Fibroblast of skin of scalp (primary cell): ENCODE results near the gene TCERG1L. TPM values are rescaled to one million over a fixed set of nuclear protein-coding genes. Genes with fewer than 3 reads are reported as not detected.
A peak's percentile ranks its signal among the peaks of the same experiment; 100 is the strongest.
"Not testable (repeated sequence)": the region's sequence is repeated elsewhere in the genome, so short reads cannot be mapped to it uniquely, and the experiment has no call there.

Source experiments
- DNase-seq: peaks from one replicate; pipeline ENCODE4 v3.0.0-alpha.2; 2013
- polyA plus RNA-seq, 2 experiments: library from polyadenylated mRNA; unstranded; fragments of 120-200 nt; gene quantifications; one replicate each; pipeline ENCODE4 v1.2.1, GENCODE V29; 2013; ENCODE audit not compliant: insufficient read length in 2 of 2

The TCERG1L gene, protein sequence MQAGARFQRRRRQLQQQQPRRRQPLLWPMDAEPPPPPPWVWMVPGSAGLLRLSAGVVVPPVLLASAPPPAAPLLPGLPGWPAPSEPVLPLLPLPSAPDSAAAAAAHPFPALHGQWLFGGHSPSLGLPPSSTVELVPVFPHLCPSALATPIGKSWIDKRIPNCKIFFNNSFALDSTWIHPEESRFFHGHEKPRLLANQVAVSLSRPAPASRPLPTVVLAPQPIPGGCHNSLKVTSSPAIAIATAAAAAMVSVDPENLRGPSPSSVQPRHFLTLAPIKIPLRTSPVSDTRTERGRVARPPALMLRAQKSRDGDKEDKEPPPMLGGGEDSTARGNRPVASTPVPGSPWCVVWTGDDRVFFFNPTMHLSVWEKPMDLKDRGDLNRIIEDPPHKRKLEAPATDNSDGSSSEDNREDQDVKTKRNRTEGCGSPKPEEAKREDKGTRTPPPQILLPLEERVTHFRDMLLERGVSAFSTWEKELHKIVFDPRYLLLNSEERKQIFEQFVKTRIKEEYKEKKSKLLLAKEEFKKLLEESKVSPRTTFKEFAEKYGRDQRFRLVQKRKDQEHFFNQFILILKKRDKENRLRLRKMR
- 0.40 TPM for polyA plus RNA-seq (2013, experiment 1 of 2; ENCODE audit: insufficient read length)
- 0.32 TPM for polyA plus RNA-seq (2013, experiment 2 of 2; ENCODE audit: insufficient read length)

- peak; percentile 13 for DNase-seq
Observed at GRCh38 chr10:131311661-131312477, at the start of gene TCERG1L. Gene TCERG1L (minus strand): TSS chr10:131311721. CDS start chr10:131311635, 86 bp downstream.

- no peak for DNase-seq
Observed at GRCh38 chr10:131358741-131359442, 47.4 kb upstream of the TCERG1L start.

DNA sequence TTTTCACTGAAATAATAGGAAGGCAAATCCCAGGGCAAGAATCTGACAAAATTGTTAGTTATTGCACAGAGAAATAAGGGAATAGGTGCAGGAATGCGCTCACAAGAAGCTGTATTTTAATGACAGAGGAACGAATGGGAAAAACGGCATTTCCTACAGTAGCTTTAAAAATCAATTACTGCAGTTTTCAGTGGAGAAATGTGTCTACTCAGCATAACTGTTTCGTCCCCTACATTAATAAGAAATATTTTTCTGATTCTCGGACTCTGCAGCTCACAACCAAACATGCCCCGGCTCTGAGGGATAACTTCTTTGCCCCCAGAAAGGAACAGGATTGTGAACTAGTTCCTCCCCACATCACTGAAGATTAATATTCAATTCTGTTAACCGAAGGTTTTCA lies 44.9 kb upstream of the TCERG1L start:
- no peak for DNase-seq

DNA sequence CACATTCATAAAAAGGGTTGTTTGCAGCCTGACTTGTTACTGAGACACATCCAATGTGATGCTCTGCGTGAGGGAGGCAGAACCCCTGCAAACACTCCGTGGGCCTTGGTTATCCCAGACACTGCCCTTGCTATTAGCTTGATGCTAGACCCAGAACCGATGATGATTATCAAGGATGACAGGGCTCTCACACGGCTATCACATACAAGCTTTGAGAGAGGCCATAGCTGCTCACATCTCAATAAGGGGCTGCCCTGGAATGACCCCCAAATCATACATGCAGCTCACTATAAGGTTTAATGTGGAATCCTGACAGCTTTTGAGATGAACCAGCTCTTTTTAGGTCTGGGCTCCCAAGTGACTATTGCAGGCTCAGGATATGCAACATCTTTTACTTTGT lies 44.4 kb upstream of the TCERG1L start:
- DNase-seq = no peak

- DNase-seq = no peak
Observed at GRCh38 chr10:131355056-131355455, 43.5 kb upstream of the TCERG1L start.

GRCh38 chr10:131354380-131354779 lies 42.9 kb upstream of the TCERG1L start:
- DNase-seq = peak; percentile 3

- DNase-seq = no peak
Observed at GRCh38 chr10:131352765-131353290, 41.3 kb upstream of the TCERG1L start.

DNA sequence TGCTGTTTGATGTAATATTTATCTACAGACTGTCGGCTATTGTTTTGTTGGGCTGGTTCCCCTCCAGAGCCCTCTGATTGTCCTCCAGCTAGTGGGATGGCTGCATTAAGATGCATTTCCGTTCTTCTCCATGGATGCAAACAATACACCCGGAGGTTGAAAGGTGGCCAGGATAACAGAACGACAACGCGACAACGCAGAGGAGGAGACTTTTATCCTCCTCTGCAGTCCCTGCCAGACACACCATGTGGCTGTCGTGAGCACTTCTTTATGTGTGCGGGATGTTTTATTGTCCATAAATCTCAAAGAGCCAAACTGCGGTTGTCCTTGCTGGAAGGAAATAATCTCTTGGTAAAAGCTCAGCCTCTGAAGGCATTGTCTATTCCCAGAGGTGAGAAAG lies 39.1 kb upstream of the TCERG1L start:
- no peak for DNase-seq

DNA sequence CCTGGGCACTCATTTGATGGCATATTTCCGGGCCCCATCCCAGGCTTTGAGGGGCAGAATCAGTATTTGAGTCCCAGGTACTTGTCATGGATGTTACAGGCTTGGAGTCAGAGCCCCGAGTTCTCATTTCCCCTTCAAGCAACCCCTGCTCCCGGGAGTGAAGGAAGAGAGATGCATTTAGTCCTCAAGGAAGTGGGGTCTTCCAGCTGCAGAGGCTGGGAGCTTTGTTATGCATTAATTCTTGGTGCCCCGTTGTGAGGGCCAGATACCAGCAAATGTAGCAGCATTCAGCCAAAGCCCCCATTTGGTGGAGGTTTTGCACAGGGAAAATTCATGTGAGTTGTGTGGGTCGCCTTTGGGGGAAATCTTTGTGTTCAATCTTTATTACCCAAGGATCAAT lies 38.7 kb upstream of the TCERG1L start:
- no peak for DNase-seq

GRCh38 chr10:131346456-131346855 lies 34.9 kb upstream of the TCERG1L start:
- no peak for DNase-seq

GRCh38 chr10:131345691-131346090 lies 34.2 kb upstream of the TCERG1L start:
- DNase-seq = no peak

DNA sequence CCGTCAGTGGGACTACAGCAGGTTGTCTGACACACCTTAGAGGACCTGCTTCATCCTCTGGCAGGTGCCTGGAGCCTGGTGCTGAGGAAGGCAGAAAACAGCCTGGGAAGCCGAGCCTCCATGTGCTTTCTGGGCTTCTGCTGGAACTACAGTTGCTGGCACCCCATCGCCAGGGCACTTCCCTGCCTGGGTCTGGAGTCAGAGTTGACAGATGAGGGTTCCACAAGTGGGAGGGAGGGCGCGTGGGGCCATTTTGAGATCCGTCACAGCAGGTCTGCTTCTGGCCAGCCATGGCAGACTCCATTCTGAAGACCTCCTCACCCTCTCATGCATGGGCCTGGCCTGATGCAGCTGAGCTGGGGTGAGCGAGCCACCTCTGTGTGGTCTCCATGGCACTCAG lies 33.2 kb upstream of the TCERG1L start:
- DNase-seq = no peak

- no peak for DNase-seq
Observed at GRCh38 chr10:131337741-131338140, 26.2 kb upstream of the TCERG1L start.

DNA sequence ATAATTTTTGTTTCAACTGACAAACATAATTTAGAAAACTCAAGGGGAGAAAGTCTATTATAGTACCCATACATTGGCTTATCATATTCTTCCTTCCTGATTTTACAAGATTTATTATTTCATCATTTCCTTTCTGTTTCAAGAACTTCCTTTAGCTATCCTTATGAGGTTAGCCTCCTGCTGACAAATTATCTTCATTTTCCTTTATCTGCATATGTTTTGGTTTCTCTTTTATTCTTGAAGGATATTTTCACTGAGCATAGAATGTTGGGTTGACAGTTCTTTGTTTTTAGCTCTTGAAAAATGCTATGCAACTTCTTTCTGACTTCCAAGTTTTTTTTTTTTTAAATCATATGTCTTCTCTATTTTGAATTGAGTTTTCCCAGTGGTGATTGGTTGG lies 21.3 kb upstream of the TCERG1L start:
- no peak for DNase-seq

GRCh38 chr10:131323880-131324279 lies 12.4 kb upstream of the TCERG1L start:
- no peak for DNase-seq

- DNase-seq = no peak
Observed at GRCh38 chr10:131323025-131323424, 11.5 kb upstream of the TCERG1L start.

DNA sequence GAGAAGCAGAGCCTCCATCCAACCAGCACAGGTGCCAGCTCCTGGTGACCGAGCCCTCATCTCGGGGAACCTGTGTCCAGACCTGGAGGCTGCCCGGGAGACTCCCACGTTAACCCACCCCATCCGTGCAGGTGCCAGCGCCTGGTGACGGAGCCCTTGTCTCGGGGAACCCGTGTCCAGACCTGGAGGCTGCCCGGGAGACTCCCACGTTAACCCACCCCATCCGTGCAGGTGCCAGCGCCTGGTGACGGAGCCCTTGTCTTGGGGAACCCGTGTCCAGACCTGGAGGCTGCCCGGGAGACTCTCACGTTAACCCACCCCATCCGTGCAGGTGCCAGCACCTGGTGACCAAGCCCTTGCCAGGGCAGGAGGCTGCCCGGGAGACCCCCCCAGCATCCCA lies 11.1 kb upstream of the TCERG1L start:
- DNase-seq = not testable (repeated sequence)

- DNase-seq = no peak
Observed at GRCh38 chr10:131320860-131321604, 9.5 kb upstream of the TCERG1L start.

DNA sequence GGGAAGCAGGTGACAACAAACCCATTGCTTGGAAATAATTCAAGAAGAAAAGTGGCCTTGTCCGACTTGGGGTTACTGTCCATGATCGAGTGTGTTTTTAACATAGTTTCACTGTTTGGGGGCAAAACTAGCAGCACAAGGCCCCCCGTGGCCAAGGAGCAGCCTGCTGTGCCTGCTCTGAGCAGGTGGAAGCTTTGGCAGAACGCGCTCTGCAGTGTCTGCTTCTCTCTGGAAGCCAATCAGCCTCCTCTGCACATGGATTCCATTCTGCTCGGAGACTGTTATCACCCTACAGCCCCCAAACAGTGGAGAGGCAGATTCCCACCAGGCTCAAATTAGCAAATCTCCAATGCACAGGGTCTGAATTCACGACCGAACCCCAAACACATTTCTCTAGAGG lies 7.3 kb upstream of the TCERG1L start:
- DNase-seq = no peak

DNA sequence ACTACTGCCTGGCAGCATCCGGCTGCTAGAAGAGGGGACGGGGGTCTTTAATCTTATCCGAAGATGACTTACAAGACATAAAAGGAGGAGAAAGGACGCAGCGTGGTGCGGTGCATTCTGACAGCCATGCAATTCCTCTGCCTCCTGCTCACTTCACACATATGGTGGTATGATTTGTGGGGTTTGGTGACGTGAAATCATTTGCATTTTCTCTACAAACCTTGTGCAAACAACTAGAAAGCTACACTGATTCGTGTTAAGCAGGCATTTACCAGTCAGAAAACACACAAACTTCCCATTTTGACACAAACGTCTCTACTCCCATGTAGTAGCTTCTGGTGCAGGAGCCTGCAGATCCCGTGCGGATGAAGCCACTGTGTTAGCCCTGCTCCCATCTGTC lies 6.8 kb upstream of the TCERG1L start:
- DNase-seq = no peak

DNA sequence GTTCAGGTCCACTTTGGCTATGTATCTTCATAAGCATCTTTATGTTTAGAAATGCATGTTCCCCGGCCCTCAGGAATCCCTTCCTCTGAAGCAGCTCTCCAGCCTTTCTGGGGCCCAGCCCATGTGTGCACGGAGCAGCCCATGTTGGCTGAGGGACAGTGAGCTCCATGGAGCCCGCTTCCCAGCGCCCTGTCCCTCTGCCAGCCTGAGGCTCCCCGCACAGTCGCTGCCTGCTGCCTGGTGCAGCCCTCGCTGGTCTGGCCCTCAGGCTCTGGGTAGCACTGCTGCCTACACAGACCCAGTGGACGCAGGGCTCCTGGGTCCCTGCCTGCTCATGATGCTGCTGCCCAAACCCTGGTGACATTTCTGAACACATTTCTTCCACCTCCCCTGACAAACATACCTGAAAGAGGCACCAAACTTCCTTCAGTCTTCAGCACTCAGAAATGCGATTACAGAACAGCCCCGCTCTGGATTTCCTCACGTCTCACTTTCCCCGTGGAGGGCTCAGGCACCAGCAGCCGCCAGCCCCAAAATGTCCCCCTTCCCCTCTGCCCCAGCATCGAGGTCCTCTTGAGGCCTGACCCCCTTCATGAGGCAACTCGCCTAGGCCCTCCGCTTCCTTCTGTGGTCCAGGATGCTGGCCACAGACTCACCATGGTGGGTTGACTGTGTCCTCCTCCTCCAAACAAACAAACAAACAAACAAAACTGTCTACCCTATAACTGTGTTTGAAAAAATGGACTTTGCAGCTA lies 5.0 kb upstream of the TCERG1L start:
- no peak for DNase-seq
